PC-3 (cell line): Measurements from ENCODE around the gene FGF4. TPM values are rescaled to one million over a fixed set of nuclear protein-coding genes. Genes with fewer than 3 reads are reported as not detected.

Source experiments
- ATAC-seq: fragments of 200-7000 bp; cut with Tn5 transposase; 2 replicates; pipeline ENCODE4 v1.9.1; 2020; ENCODE audit warnings: mild to moderate bottlenecking, moderate library complexity
- BruUV-seq: library from RNA; stranded (reverse); fragments of 400-500 nt; replicated peaks from 2 replicates; lab custom pipeline; 2021; lab: Mats Ljungman, UMichigan
- CTCF ChIA-PET: fragments of 300-600 bp; sonication (Branson Sonifier 250); formaldehyde crosslinking; loops from one replicate; lab custom pipeline; 2022; ENCODE audit warnings: antibody characterized with exemption; lab: Charles Lee
- POLR2A ChIA-PET: fragments of 300-600 bp; sonication (Branson Sonifier 250); formaldehyde crosslinking; loops from one replicate; lab custom pipeline; 2022; ENCODE audit warnings: antibody characterized with exemption; ENCODE audit not compliant: unreplicated experiment; lab: Charles Lee
- DNase-seq: peaks from one replicate; pipeline ENCODE4 v3.0.0-alpha.2; 2015
- H2AFZ ChIP-seq: fragments of 300-600 bp; sonication (generic); 2 replicates; pipeline ENCODE4 v1.6.0; 2016; ENCODE audit warnings: antibody characterized with exemption, low read length
- H3F3A ChIP-seq: fragments of 300-600 bp; sonication (generic); one replicate; pipeline ENCODE4 v1.6.0; 2017; ENCODE audit warnings: antibody characterized with exemption, low read length, control low read depth, mild to moderate bottlenecking; ENCODE audit not compliant: unreplicated experiment
- H3K27ac ChIP-seq: fragments of 300-600 bp; sonication (generic); 2 replicates; pipeline ENCODE4 v1.5.1; 2016; ENCODE audit warnings: mild to moderate bottlenecking, low read length
- H3K27me3 ChIP-seq: fragments of 300-600 bp; sonication (generic); 2 replicates; pipeline ENCODE4 v1.6.1; 2016; ENCODE audit warnings: low read length, mixed read lengths
- H3K36me3 ChIP-seq: fragments of 300-600 bp; sonication (generic); 2 replicates; pipeline ENCODE4 v1.6.1; 2016; ENCODE audit warnings: low read depth, mixed run types, low read length, mixed read lengths
- H3K4me1 ChIP-seq: fragments of 300-600 bp; sonication (generic); 2 replicates; pipeline ENCODE4 v1.5.1; 2016; ENCODE audit warnings: low read length; ENCODE audit not compliant: insufficient read depth
- H3K4me2 ChIP-seq: fragments of 300-600 bp; sonication (generic); 2 replicates; pipeline ENCODE4 v1.6.0; 2016; ENCODE audit warnings: low read length
- H3K4me3 ChIP-seq: fragments of 300-600 bp; sonication (generic); 2 replicates; pipeline ENCODE4 v1.5.1; 2016; ENCODE audit warnings: mild to moderate bottlenecking, low read length, mixed read lengths
- H3K79me2 ChIP-seq: fragments of 300-600 bp; sonication (generic); 2 replicates; pipeline ENCODE4 v1.6.1; 2017; ENCODE audit warnings: low read length, mixed read lengths
- H3K9ac ChIP-seq: fragments of 300-600 bp; sonication (generic); 2 replicates; pipeline ENCODE4 v1.6.0; 2016; ENCODE audit warnings: mild to moderate bottlenecking, low read length
- H3K9me2 ChIP-seq: fragments of 300-600 bp; sonication (generic); replicated peaks from 2 replicates; pipeline ENCODE4 v1.6.1; 2016; ENCODE audit warnings: mixed run types, low read length, mixed read lengths
- H3K9me3 ChIP-seq: fragments of 300-600 bp; sonication (generic); 2 replicates; pipeline ENCODE4 v1.6.1; 2016; ENCODE audit warnings: low read length, mixed read lengths
- H4K20me1 ChIP-seq: fragments of 300-600 bp; sonication (generic); 2 replicates; pipeline ENCODE4 v1.6.1; 2016; ENCODE audit warnings: low read length, mixed read lengths
- CTCF ChIP-seq: fragments of 300-600 bp; sonication (generic); conservative IDR thresholded peaks from 2 replicates; pipeline ENCODE4 v1.5.1; 2017; ENCODE audit warnings: antibody characterized with exemption, low read depth, mild to moderate bottlenecking, low read length
- EZH2 ChIP-seq: fragments of 300-600 bp; sonication (generic); IDR thresholded peaks from one replicate; pipeline ENCODE4 v1.6.1; 2017; ENCODE audit warnings: antibody characterized with exemption, mild to moderate bottlenecking, low read length; ENCODE audit not compliant: unreplicated experiment
- EZH2phosphoT487 ChIP-seq: fragments of 300-600 bp; sonication (generic); IDR thresholded peaks from 2 replicates; pipeline ENCODE4 v1.6.1; 2018; ENCODE audit warnings: mild to moderate bottlenecking, antibody characterized with exemption, low read length, borderline replicate concordance
- intact Hi-C: fragments of 100-400 bp; cut with micrococcal nuclease; formaldehyde crosslinking; loops from 2 replicates; pipeline ENCODE4 v1.9.0; 2023
- total RNA-seq: library from RNA; depleted of rRNA; stranded (reverse); fragments of >200 nt; gene quantifications from 2 replicates; pipeline ENCODE4 v1.2.3, GENCODE V29; 2014

The FGF4 gene
- total RNA-seq, 1 experiment from 2014 or later = not detected

- Histone ChIP-seq H3K4me3 (no peak overlapping the region), H3K27ac (no peak overlapping the region), H3K9ac (no peak overlapping the region), H3K36me3 (no peaks in the 10 kb centered on the region), H2AFZ (no peak overlapping the region), H4K20me1 (no peaks in the 10 kb centered on the region), H3F3A (no peaks in the 10 kb centered on the region), H3K4me2 (no peak overlapping the region), H3K27me3 (peaks cover 46% of the 10 kb centered on the region), H3K79me2 (no peaks in the 10 kb centered on the region), H3K9me3 (no peaks in the 10 kb centered on the region), H3K9me2 (no peaks in the 10 kb centered on the region), H3K4me1 (peaks cover 13% of the 10 kb centered on the region; the same call in 1 of the 2 replicates)
- TF ChIP-seq EZH2phosphoT487 (no peak), EZH2 (no peak), CTCF (no peak)
- intact Hi-C loops = no loop called here
- no TSS peak for BruUV-seq
- DNase-seq (no peak), ATAC-seq (no peak)
- ChIA-PET POLR2A (interaction anchor here (0.7 kb wide), 1 partner anchor 35 kb away, joined by 4 read pairs; no protein-coding TSS in a partner anchor), CTCF (no interaction called here)
Measured at GRCh38 chr11:69814902-69815301, 39.8 kb upstream of the FGF4 start.

GRCh38 chr11:69814411-69814810 is 39.3 kb upstream of the FGF4 start:
- DNase-seq (no peak), ATAC-seq (no peak)
- TF ChIP-seq EZH2 (no peak), CTCF (no peak), EZH2phosphoT487 (no peak)
- no TSS peak for BruUV-seq
- no peaks in the 10 kb centered on the region for H3K36me3 ChIP-seq
- H3K9me3 ChIP-seq = no peaks in the 10 kb centered on the region
- no peak overlapping the region for H3K9ac ChIP-seq
- ChIA-PET POLR2A (no interaction called here), CTCF (no interaction called here)
- H3K79me2 ChIP-seq = no peaks in the 10 kb centered on the region
- H4K20me1 ChIP-seq = no peaks in the 10 kb centered on the region
- H2AFZ ChIP-seq = no peak overlapping the region
- no peak overlapping the region for H3K27ac ChIP-seq
- peaks cover 41% of the 10 kb centered on the region for H3K27me3 ChIP-seq
- peaks cover 13% of the 10 kb centered on the region; the same call in 1 of the 2 replicates for H3K4me1 ChIP-seq
- no peak overlapping the region for H3K4me2 ChIP-seq
- intact Hi-C loops = no loop called here
- H3K4me3 ChIP-seq = no peak overlapping the region
- H3K9me2 ChIP-seq = no peaks in the 10 kb centered on the region
- H3F3A ChIP-seq = no peaks in the 10 kb centered on the region

- Histone ChIP-seq H4K20me1 (no peaks in the 10 kb centered on the region), H3K79me2 (no peaks in the 10 kb centered on the region), H3K27me3 (peaks cover 37% of the 10 kb centered on the region), H3K4me2 (no peak overlapping the region), H3K9me3 (no peaks in the 10 kb centered on the region), H3K4me3 (no peak overlapping the region), H2AFZ (no peak overlapping the region), H3F3A (no peaks in the 10 kb centered on the region), H3K9me2 (no peaks in the 10 kb centered on the region), H3K9ac (no peak overlapping the region), H3K27ac (no peak overlapping the region), H3K36me3 (no peaks in the 10 kb centered on the region), H3K4me1 (peaks cover 13% of the 10 kb centered on the region; the same call in 1 of the 2 replicates)
- ChIA-PET POLR2A (no interaction called here), CTCF (no interaction called here)
- no peak for ATAC-seq
- BruUV-seq = no TSS peak
- DNase-seq = no peak
- intact Hi-C loops = no loop called here
- TF ChIP-seq EZH2 (no peak), EZH2phosphoT487 (no peak), CTCF (no peak)
Measured at GRCh38 chr11:69813839-69814238, 38.7 kb upstream of the FGF4 start.
